GM23338 (cell line): ENCODE data around the gene GOLGB1. TPM values are rescaled to one million over a fixed set of nuclear protein-coding genes. Genes with fewer than 3 reads are reported as not detected.

Experiments used
- ATAC-seq: fragments of 200-7000 bp; cut with Tn5 transposase; 3 replicates; pipeline ENCODE4 v1.9.1; 2020
- DNase-seq: peaks from one replicate; pipeline ENCODE4 v3.0.0-alpha.2; 2015; ENCODE audit warnings: low spot score
- H2AFZ ChIP-seq: fragments of 200-600 bp; sonication (generic); 2 replicates; pipeline ENCODE4 v1.8.0; 2016; ENCODE audit warnings: antibody characterized with exemption, mild to moderate bottlenecking, moderate library complexity
- H3F3A ChIP-seq: fragments of 200-600 bp; sonication (generic); replicated peaks from 2 replicates; pipeline ENCODE4 v1.8.0; 2017; ENCODE audit warnings: antibody characterized with exemption, mixed run types, low read depth
- H3K27ac ChIP-seq: fragments of 200-600 bp; sonication (generic); 2 replicates; pipeline ENCODE4 v1.6.1; 2016; ENCODE audit warnings: low read depth
- H3K27me3 ChIP-seq: fragments of 200-600 bp; sonication (generic); 2 replicates; pipeline ENCODE4 v1.8.0; 2016; ENCODE audit warnings: mild to moderate bottlenecking, mixed run types, moderate library complexity; ENCODE audit not compliant: insufficient read depth
- H3K36me3 ChIP-seq: fragments of 200-600 bp; sonication (generic); 2 replicates; pipeline ENCODE4 v1.8.0; 2016; ENCODE audit warnings: mild to moderate bottlenecking; ENCODE audit not compliant: insufficient read depth
- H3K4me1 ChIP-seq: fragments of 200-600 bp; sonication (generic); 2 replicates; pipeline ENCODE4 v1.8.0; 2016; ENCODE audit warnings: mild to moderate bottlenecking, moderate library complexity; ENCODE audit not compliant: insufficient read depth
- H3K4me2 ChIP-seq: fragments of 200-600 bp; sonication (generic); 2 replicates; pipeline ENCODE4 v1.7.1; 2017; ENCODE audit warnings: mixed run types
- H3K4me3 ChIP-seq: fragments of 200-600 bp; sonication (generic); 2 replicates; pipeline ENCODE4 v1.6.1; 2016; ENCODE audit warnings: mixed run types
- H3K79me2 ChIP-seq: fragments of 200-600 bp; sonication (generic); replicated peaks from 2 replicates; pipeline ENCODE4 v1.8.0; 2017; ENCODE audit warnings: mild to moderate bottlenecking; ENCODE audit not compliant: insufficient read depth
- H3K9me2 ChIP-seq: fragments of 200-600 bp; sonication (generic); 2 replicates; pipeline ENCODE4 v1.8.0; 2017; ENCODE audit not compliant: insufficient read depth
- H4K20me1 ChIP-seq: fragments of 200-600 bp; sonication (generic); replicated peaks from 2 replicates; pipeline ENCODE4 v1.8.0; 2017; ENCODE audit warnings: mild to moderate bottlenecking; ENCODE audit not compliant: insufficient read depth
- H3K27ac Mint-ChIP-seq: 2 replicates; pipeline ENCODE4 v1.8.0; 2020; ENCODE audit warnings: inconsistent platforms, mild to moderate bottlenecking, moderate library complexity, mixed read lengths
- H3K27me3 Mint-ChIP-seq: 3 replicates; pipeline ENCODE4 v1.8.0; 2022; ENCODE audit warnings: low read depth, mild to moderate bottlenecking, moderate library complexity, mixed read lengths, inconsistent platforms; ENCODE audit not compliant: insufficient read depth, poor library complexity
- H3K36me3 Mint-ChIP-seq: 3 replicates; pipeline ENCODE4 v1.8.0; 2021; ENCODE audit warnings: low read depth, mild to moderate bottlenecking, inconsistent platforms, moderate library complexity, mixed read lengths
- H3K4me1 Mint-ChIP-seq: 3 replicates; pipeline ENCODE4 v1.8.0; 2020; ENCODE audit warnings: mild to moderate bottlenecking, inconsistent platforms, mixed read lengths
- H3K4me3 Mint-ChIP-seq: 3 replicates; pipeline ENCODE4 v1.8.0; 2021; ENCODE audit warnings: moderate library complexity, mild to moderate bottlenecking, inconsistent platforms, mixed read lengths
- H3K9me3 Mint-ChIP-seq: 3 replicates; pipeline ENCODE4 v1.8.0; 2020; ENCODE audit warnings: moderate library complexity, mild to moderate bottlenecking, inconsistent platforms, mixed read lengths
- CREB1 ChIP-seq: fragments of 250-450 bp; sonication (Bioruptor Pico); IDR thresholded peaks from 2 replicates; pipeline ENCODE4 v1.5.0; 2020; ENCODE audit warnings: low read depth, mild to moderate bottlenecking, moderate library complexity
- ETS1 ChIP-seq: IDR thresholded peaks from 2 replicates; pipeline ENCODE4 v1.6.1; 2016; ENCODE audit warnings: antibody characterized with exemption
- EZH2 ChIP-seq: fragments of 200-600 bp; sonication (generic); IDR thresholded peaks from one replicate; pipeline ENCODE4 v1.8.0; 2017; ENCODE audit warnings: antibody characterized with exemption, mild to moderate bottlenecking, low read depth; ENCODE audit not compliant: unreplicated experiment
- EZH2phosphoT487 ChIP-seq: fragments of 200-600 bp; sonication (generic); IDR thresholded peaks from one replicate; pipeline ENCODE4 v1.8.1; 2018; ENCODE audit warnings: antibody characterized with exemption; ENCODE audit not compliant: unreplicated experiment
- JUNB ChIP-seq: IDR thresholded peaks from one replicate; pipeline ENCODE4 v1.6.1; 2016; ENCODE audit warnings: antibody characterized with exemption; ENCODE audit not compliant: unreplicated experiment
- NANOG ChIP-seq: IDR thresholded peaks from 2 replicates; pipeline ENCODE4 v1.6.1; 2016; ENCODE audit warnings: antibody characterized with exemption, borderline replicate concordance
- POLR2AphosphoS5 ChIP-seq: IDR thresholded peaks from 2 replicates; pipeline ENCODE4 v1.6.1; 2016; ENCODE audit warnings: antibody characterized with exemption, low read depth
- STAT1 ChIP-seq: IDR thresholded peaks from one replicate; pipeline ENCODE4 v1.6.1; 2016; ENCODE audit warnings: antibody characterized with exemption; ENCODE audit not compliant: unreplicated experiment
- ZNF114 ChIP-seq: fragments of 250-450 bp; sonication (Bioruptor Pico); IDR thresholded peaks from 2 replicates; pipeline ENCODE4 v1.5.0; 2020; ENCODE audit warnings: mild to moderate bottlenecking, moderate library complexity
- ZNF331 ChIP-seq: fragments of 250-450 bp; sonication (Bioruptor Pico); IDR thresholded peaks from 2 replicates; pipeline ENCODE4 v1.5.0; 2020; ENCODE audit warnings: low read depth, mild to moderate bottlenecking, moderate library complexity
- polyA plus RNA-seq: library from polyadenylated mRNA; unstranded; fragments of >200 nt; fragmentation: Nextera tagmentation; extraction: Ambion mirVana; gene quantifications from 2 replicates; pipeline ENCODE4 v1.2.1, GENCODE V29; 2016
- total RNA-seq: library from RNA; depleted of rRNA; stranded (reverse); fragments of >200 nt; shearing (Covaris generic); gene quantifications from 2 replicates; pipeline ENCODE4 v1.2.3, GENCODE V29; 2014
- TF ChIP-seq, protein P1 (sequence below), 2 experiments: fragments of 200-600 bp in 1 of 2; sonication (generic) in 1 of 2; conservative IDR thresholded peaks; 2 replicates each; pipeline versions ENCODE4 v1.5.1 to v1.6.1; 2016 to 2017; ENCODE audit warnings: antibody characterized with exemption in 2 of 2, low read depth in 2 of 2, mild to moderate bottlenecking in 2 of 2, moderate library complexity in 1 of 2
- TF ChIP-seq, protein P2 (sequence below): fragments of 250-450 bp; sonication (Bioruptor Pico); IDR thresholded peaks from 2 replicates; pipeline ENCODE4 v1.5.0; 2020; ENCODE audit warnings: mild to moderate bottlenecking, moderate library complexity
- TF ChIP-seq, protein P3 (sequence below): IDR thresholded peaks from one replicate; pipeline ENCODE4 v1.6.1; 2018; ENCODE audit warnings: antibody characterized with exemption; ENCODE audit not compliant: unreplicated experiment

Gene GOLGB1
- total and polyA plus RNA-seq, 2 experiments from 2014 or later = 34.5 to 56.8 TPM

GRCh38 chr3:121703973-121704372 lies 45.6 kb downstream of the GOLGB1 start:
- Mint-ChIP-seq H3K4me3 (no peak overlapping the region), H3K27me3 (no peaks in the 10 kb centered on the region), H3K4me1 (peaks cover 2% of the 10 kb centered on the region; the same call in 1 of the 3 replicates), H3K36me3 (peaks cover 24% of the 10 kb centered on the region), H3K27ac (no peak overlapping the region), H3K9me3 (no peaks in the 10 kb centered on the region)
- no peak overlapping the region for H3K4me2 ChIP-seq
- no peak for ATAC-seq
- H3K27ac ChIP-seq = no peak overlapping the region
- no peaks in the 10 kb centered on the region for H3K27me3 ChIP-seq
- no peaks in the 10 kb centered on the region for H3F3A ChIP-seq
- no peaks in the 10 kb centered on the region for H3K9me2 ChIP-seq
- H2AFZ ChIP-seq = no peak overlapping the region
- no peak overlapping the region for H3K4me3 ChIP-seq
- H3K4me1 ChIP-seq = no peaks in the 10 kb centered on the region
- TF ChIP-seq EZH2phosphoT487 (no peak), ETS1 (no peak), ZNF331 (CRISPR knock-in tag) (no peak), CREB1 (CRISPR knock-in tag) (no peak), NANOG (no peak), POLR2AphosphoS5 (no peak), EZH2 (no peak), STAT1 (no peak), JUNB (no peak), ZNF114 (CRISPR knock-in tag) (no peak)
- TF ChIP-seq, protein P1, sequence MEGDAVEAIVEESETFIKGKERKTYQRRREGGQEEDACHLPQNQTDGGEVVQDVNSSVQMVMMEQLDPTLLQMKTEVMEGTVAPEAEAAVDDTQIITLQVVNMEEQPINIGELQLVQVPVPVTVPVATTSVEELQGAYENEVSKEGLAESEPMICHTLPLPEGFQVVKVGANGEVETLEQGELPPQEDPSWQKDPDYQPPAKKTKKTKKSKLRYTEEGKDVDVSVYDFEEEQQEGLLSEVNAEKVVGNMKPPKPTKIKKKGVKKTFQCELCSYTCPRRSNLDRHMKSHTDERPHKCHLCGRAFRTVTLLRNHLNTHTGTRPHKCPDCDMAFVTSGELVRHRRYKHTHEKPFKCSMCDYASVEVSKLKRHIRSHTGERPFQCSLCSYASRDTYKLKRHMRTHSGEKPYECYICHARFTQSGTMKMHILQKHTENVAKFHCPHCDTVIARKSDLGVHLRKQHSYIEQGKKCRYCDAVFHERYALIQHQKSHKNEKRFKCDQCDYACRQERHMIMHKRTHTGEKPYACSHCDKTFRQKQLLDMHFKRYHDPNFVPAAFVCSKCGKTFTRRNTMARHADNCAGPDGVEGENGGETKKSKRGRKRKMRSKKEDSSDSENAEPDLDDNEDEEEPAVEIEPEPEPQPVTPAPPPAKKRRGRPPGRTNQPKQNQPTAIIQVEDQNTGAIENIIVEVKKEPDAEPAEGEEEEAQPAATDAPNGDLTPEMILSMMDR (conservative IDR thresholded peaks at IDR 0.05; ENCODE audit: low read depth in 2 of 2) = no peak
- TF ChIP-seq, protein P2, sequence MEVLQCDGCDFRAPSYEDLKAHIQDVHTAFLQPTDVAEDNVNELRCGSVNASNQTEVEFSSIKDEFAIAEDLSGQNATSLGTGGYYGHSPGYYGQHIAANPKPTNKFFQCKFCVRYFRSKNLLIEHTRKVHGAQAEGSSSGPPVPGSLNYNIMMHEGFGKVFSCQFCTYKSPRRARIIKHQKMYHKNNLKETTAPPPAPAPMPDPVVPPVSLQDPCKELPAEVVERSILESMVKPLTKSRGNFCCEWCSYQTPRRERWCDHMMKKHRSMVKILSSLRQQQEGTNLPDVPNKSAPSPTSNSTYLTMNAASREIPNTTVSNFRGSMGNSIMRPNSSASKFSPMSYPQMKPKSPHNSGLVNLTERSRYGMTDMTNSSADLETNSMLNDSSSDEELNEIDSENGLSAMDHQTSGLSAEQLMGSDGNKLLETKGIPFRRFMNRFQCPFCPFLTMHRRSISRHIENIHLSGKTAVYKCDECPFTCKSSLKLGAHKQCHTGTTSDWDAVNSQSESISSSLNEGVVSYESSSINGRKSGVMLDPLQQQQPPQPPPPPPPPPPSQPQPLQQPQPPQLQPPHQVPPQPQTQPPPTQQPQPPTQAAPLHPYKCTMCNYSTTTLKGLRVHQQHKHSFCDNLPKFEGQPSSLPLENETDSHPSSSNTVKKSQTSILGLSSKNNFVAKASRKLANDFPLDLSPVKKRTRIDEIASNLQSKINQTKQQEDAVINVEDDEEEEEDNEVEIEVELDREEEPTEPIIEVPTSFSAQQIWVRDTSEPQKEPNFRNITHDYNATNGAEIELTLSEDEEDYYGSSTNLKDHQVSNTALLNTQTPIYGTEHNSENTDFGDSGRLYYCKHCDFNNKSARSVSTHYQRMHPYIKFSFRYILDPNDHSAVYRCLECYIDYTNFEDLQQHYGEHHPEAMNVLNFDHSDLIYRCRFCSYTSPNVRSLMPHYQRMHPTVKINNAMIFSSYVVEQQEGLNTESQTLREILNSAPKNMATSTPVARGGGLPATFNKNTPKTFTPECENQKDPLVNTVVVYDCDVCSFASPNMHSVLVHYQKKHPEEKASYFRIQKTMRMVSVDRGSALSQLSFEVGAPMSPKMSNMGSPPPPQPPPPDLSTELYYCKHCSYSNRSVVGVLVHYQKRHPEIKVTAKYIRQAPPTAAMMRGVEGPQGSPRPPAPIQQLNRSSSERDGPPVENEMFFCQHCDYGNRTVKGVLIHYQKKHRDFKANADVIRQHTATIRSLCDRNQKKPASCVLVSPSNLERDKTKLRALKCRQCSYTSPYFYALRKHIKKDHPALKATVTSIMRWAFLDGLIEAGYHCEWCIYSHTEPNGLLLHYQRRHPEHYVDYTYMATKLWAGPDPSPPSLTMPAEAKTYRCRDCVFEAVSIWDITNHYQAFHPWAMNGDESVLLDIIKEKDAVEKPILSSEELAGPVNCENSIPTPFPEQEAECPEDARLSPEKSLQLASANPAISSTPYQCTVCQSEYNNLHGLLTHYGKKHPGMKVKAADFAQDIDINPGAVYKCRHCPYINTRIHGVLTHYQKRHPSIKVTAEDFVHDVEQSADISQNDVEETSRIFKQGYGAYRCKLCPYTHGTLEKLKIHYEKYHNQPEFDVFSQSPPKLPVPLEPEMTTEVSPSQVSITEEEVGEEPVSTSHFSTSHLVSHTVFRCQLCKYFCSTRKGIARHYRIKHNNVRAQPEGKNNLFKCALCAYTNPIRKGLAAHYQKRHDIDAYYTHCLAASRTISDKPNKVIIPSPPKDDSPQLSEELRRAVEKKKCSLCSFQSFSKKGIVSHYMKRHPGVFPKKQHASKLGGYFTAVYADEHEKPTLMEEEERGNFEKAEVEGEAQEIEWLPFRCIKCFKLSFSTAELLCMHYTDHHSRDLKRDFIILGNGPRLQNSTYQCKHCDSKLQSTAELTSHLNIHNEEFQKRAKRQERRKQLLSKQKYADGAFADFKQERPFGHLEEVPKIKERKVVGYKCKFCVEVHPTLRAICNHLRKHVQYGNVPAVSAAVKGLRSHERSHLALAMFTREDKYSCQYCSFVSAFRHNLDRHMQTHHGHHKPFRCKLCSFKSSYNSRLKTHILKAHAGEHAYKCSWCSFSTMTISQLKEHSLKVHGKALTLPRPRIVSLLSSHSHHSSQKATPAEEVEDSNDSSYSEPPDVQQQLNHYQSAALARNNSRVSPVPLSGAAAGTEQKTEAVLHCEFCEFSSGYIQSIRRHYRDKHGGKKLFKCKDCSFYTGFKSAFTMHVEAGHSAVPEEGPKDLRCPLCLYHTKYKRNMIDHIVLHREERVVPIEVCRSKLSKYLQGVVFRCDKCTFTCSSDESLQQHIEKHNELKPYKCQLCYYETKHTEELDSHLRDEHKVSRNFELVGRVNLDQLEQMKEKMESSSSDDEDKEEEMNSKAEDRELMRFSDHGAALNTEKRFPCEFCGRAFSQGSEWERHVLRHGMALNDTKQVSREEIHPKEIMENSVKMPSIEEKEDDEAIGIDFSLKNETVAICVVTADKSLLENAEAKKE = no peak
- TF ChIP-seq, protein P3, sequence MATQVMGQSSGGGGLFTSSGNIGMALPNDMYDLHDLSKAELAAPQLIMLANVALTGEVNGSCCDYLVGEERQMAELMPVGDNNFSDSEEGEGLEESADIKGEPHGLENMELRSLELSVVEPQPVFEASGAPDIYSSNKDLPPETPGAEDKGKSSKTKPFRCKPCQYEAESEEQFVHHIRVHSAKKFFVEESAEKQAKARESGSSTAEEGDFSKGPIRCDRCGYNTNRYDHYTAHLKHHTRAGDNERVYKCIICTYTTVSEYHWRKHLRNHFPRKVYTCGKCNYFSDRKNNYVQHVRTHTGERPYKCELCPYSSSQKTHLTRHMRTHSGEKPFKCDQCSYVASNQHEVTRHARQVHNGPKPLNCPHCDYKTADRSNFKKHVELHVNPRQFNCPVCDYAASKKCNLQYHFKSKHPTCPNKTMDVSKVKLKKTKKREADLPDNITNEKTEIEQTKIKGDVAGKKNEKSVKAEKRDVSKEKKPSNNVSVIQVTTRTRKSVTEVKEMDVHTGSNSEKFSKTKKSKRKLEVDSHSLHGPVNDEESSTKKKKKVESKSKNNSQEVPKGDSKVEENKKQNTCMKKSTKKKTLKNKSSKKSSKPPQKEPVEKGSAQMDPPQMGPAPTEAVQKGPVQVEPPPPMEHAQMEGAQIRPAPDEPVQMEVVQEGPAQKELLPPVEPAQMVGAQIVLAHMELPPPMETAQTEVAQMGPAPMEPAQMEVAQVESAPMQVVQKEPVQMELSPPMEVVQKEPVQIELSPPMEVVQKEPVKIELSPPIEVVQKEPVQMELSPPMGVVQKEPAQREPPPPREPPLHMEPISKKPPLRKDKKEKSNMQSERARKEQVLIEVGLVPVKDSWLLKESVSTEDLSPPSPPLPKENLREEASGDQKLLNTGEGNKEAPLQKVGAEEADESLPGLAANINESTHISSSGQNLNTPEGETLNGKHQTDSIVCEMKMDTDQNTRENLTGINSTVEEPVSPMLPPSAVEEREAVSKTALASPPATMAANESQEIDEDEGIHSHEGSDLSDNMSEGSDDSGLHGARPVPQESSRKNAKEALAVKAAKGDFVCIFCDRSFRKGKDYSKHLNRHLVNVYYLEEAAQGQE = no peak
- DNase-seq = no peak
- H4K20me1 ChIP-seq = no peaks in the 10 kb centered on the region
- no peaks in the 10 kb centered on the region for H3K36me3 ChIP-seq
- no peaks in the 10 kb centered on the region for H3K79me2 ChIP-seq
